HG02642 (cell line): Measurements from ENCODE around the gene PXMP2.
"Not testable (repeated sequence)": the region's sequence is repeated elsewhere in the genome, so short reads cannot be mapped to it uniquely, and the experiment has no call there.

Source experiments
- ATAC-seq: cut with Tn5 transposase; IDR thresholded peaks from one replicate; pipeline ENCODE4 v1.9.1; 2021; ENCODE audit warnings: mild to moderate bottlenecking; ENCODE audit not compliant: unreplicated experiment, poor library complexity

PXMP2 gene

DNA sequence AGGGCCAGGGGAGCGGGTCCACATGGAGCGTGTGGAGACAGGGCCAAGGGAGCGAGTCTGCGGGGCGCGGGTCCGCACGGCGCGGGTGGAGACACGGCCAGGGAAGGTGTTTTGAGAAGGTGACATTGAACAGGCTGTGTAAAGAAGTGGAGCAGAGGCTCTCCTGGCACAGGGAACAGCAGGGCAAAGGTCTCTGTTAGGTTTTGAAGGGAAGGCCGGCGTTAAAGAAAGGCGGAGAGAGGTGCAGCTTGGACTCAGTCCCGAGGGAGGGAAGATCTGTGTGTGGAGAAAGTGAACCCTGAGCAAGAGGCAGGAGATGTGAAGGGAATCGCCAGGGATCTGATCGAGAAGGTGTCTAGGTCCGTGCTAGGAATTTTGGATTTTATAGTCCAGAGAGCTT lies 1.8 kb downstream of the PXMP2 start:
- no peak for ATAC-seq

DNA sequence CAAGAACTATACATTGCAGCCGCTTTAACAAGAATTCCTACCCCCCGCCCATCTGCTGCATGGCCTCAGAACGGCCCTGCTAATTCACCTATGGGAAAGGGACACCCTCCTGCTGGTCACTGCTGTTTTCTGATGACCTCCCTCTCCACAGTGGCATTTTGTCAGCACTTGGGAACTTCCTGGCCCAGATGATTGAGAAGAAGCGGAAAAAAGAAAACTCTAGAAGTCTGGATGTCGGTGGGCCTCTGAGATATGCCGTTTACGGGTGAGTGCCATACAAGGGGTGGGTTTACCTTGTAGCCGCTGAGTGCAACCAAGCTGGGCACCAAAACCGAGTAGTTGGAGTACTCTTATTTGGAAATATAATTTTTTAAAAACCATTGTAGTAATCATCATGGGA lies 2.7 kb downstream of the PXMP2 start:
- no peak for ATAC-seq

DNA sequence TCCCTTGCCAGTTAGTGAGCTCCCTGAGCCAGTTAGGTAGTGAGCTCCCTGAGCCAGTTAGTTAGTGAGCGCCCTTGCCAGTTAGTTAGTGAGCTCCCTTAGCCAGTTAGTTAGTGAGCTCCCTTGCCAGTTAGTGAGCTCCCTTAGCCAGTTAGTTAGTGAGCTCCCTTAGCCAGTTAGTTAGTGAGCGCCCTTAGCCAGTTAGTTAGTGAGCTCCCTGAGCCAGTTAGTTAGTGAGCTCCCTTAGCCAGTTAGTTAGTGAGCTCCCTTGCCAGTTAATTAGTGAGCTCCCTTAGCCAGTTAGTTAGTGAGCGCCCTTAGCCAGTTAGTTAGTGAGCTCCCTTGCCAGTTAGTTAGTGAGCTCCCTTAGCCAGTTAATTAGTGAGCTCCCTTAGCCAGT lies 4.6 kb downstream of the PXMP2 start:
- ATAC-seq: not testable (repeated sequence)

GRCh38 chr12:132694888-132695287 lies 7.5 kb downstream of the PXMP2 start:
- not testable (repeated sequence) for ATAC-seq

GRCh38 chr12:132695431-132695830 lies 8.0 kb downstream of the PXMP2 start:
- no peak for ATAC-seq

GRCh38 chr12:132698341-132698740 lies 11.0 kb downstream of the PXMP2 start:
- ATAC-seq: no peak

- peak; percentile 58 for ATAC-seq
Measured at GRCh38 chr12:132700212-132700822, 12.9 kb downstream of the PXMP2 start.

DNA sequence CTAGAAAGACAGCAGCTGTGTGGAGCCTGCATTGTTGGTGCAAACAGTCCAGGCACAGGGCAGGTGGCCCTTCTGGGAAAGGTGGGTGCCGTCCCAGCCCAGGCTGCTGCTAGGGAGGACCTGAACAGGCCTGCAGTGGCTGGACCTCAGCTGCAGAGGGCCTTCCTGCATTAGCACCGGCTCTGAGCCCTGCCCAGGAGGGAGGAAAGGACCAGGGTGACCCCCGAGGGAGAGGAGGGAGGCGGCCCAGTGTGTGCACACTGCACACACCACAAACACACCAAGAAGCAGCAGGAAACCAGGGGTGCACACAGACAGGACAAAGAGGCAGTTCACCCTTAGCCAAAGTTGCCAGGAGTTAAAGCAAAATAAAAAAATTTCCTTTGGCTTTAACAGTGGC lies 15.3 kb downstream of the PXMP2 start:
- ATAC-seq: no peak

- no peak for ATAC-seq
Measured at GRCh38 chr12:132703641-132704040, 16.3 kb downstream of the PXMP2 start.

DNA sequence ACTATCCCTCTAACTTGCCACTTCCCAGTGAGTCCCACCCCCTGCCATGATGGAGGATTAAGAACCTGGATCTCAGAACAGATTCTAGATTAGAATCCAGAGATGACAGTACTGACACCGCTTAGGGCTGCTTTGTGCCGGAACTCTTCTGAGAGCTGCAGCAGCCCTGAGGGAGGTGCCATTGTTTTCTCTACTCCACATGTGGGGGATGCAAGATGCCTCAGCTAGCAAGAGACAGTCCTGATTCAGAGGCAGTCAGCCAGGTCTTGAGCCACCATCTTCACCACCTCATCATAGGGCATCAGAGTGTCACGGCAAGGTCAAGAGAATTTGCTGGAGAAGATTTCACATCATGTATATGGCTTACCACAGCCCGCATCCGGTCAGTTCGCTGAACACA lies 19.9 kb downstream of the PXMP2 start:
- no peak for ATAC-seq

DNA sequence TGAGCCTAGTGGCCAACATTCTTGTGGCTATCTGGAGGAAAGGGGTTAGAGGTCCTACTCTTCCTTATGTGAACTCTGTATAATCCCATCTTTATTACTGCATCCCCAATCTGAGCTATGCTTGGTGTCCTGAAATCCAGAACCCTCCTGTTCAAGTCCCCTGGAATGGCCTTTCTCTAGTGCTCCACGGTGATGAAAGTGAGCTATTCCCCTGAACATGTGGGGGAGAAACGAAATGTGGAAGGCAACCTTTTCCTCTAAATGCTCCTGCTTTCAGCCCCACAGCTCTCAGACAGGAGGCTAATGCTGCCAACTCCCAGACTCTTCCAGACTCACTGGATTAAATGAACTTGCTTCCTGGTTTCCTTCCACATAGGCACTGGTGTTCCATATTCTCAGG lies 20.8 kb downstream of the PXMP2 start:
- ATAC-seq: no peak

GRCh38 chr12:132710043-132710404 lies 22.6 kb downstream of the PXMP2 start:
- ATAC-seq: peak; percentile 38

GRCh38 chr12:132710405-132711079 lies 23.2 kb downstream of the PXMP2 start, which contains the start of gene PGAM5:
TSS of gene PGAM5 (plus strand) at chr12:132710842. CDS start at chr12:132710877, 35 bp downstream.
- ATAC-seq: peak; percentile 88

GRCh38 chr12:132711080-132711843 lies 23.9 kb downstream of the PXMP2 start:
- ATAC-seq: peak; percentile 26

GRCh38 chr12:132713123-132713522 lies 25.7 kb downstream of the PXMP2 start:
- no peak for ATAC-seq

DNA sequence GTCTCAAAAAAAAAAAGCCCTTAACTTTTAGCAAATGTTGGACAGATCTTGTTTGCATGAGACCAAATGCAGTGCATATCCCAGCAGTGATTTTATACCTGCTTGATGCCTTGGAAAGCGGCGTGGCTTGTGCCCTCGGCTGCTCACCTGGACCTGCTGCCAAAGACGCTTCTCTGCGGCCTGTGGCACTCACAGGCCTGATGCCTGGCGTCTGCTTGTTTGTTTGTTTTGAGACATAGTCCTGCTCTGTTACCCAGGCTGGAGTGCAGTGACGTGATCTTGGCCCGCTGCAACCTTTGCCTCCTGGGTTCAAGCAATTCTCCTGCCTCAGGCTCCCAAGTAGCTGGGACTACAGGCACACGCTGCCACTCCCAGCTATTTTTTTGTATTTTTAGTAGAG lies 28.5 kb downstream of the PXMP2 start:
- ATAC-seq: no peak

GRCh38 chr12:132716356-132716755 lies 29.0 kb downstream of the PXMP2 start:
- ATAC-seq: no peak

DNA sequence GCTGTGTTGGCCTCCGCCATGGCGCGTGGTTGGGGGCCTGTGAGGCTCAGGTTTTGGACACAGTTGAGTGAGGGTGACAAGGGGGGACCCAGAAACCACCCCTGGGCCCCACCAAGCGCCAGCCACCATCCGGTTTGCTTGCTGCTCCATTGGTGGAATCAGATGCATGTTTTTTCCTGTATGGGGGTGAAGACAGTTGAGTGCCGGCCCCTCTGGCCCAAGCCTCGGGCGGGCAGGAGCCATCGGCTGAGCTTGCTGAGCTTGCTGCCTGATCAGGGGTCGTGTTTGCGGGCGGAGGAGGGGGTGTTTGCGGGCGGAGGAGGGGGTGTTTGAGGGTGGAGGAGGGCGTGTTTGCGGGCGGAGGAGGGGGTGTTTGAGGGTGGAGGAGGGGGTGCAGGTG lies 29.6 kb downstream of the PXMP2 start:
- ATAC-seq: no peak

GRCh38 chr12:132717531-132718387 lies 30.4 kb downstream of the PXMP2 start:
- no peak for ATAC-seq

- no peak for ATAC-seq
Measured at GRCh38 chr12:132718644-132719043, 31.3 kb downstream of the PXMP2 start.
